Measurements from ENCODE around the gene MUC21.

DNA sequence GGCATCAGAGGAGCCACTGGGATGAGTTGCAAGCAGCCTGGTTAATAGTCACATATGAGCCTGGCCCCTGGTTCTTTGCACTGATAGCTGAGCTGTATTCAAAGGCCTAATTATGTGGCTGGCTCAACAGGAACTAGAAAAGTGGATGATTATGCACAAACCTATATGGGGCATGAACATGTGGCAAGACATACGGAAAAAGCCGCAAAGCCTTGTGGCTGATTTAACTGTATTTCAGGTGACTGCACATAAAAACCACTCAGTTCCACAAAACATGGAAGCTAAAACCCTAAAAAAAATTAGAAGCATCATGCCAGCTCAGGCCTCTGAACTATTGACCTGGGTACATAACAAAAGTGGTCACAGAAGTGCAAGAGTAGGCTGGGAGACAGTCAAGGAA is 13.8 kb downstream of the MUC21 start:
- TF ChIP-seq, protein P1, sequence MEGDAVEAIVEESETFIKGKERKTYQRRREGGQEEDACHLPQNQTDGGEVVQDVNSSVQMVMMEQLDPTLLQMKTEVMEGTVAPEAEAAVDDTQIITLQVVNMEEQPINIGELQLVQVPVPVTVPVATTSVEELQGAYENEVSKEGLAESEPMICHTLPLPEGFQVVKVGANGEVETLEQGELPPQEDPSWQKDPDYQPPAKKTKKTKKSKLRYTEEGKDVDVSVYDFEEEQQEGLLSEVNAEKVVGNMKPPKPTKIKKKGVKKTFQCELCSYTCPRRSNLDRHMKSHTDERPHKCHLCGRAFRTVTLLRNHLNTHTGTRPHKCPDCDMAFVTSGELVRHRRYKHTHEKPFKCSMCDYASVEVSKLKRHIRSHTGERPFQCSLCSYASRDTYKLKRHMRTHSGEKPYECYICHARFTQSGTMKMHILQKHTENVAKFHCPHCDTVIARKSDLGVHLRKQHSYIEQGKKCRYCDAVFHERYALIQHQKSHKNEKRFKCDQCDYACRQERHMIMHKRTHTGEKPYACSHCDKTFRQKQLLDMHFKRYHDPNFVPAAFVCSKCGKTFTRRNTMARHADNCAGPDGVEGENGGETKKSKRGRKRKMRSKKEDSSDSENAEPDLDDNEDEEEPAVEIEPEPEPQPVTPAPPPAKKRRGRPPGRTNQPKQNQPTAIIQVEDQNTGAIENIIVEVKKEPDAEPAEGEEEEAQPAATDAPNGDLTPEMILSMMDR (conservative IDR thresholded peaks at IDR 0.05; ENCODE audit: low read depth, low read length): no peak
- no peak for TF ChIP-seq EZH2 (IDR thresholded peaks at IDR 0.05; ENCODE audit: low read length, unreplicated experiment)
- no peak for TF ChIP-seq EZH2phosphoT487 (IDR thresholded peaks at IDR 0.05; ENCODE audit: borderline replicate concordance, low read length)

Data from PC-3 (cell line).